ENCODE data around the gene CERKL. TPM values are rescaled to one million over a fixed set of nuclear protein-coding genes. Genes with fewer than 3 reads are reported as not detected.

CERKL gene
- total and polyA plus RNA-seq, 9 of the 15 experiments (the other 6 are each of a cell fraction or from before 2014, with no cell fraction given): 0.04 to 0.08 TPM; not detected in 7

DNA sequence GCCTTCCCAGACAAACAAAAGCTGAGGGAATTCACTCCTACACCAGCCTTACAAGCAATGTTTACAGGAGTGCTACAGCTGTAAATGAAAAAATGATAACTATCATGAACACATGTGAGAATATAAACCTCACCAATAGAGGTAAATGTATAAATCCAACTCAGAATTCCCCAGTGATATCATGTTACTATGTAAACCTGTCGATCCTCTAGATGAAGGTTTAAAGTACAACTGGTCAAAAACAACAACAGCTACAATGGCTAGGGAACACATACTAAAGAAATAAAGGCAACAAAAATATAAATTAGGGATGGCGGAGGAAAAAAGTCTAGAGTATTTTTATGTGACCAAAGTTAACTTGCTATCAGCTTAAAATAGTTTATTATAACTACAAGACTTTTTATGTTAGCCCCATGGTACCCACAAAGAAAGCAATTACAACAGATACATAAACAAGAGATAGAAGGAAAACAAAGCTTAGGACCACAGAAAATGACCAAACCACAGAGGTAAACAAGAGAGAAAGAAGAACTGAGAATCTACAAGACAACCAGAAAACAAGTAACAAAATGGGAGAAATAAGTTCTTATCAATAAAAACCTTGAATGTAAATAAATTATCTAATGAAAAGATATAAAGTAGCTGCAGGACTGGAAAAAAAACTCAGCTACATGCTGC lies 8.3 kb downstream of the CERKL start:
- in situ Hi-C loops (cut with MboI) (no loop called here), intact Hi-C loops (cut with micrococcal nuclease) (no loop called here)
- ChIA-PET POLR2A (no interaction called here), CTCF (ENCODE audit: low intra/inter-chr PET ratio) (no interaction called here)
- Histone ChIP-seq H3K9ac (ENCODE audit: insufficient read depth in 1 of 2, low read depth in 2 of 2, low read length in 2 of 2) (no peak overlapping the region), H3K4me1 (replicated peaks in 1 of 2; ENCODE audit: control insufficient read depth in 2 of 2, insufficient read depth in 2 of 2, low read length in 2 of 2) (no peaks in the 10 kb centered on the region), H3K4me3 (no peak overlapping the region), H4K20me1 (replicated peaks; ENCODE audit: control insufficient read depth, insufficient read depth, low read length) (no peaks in the 10 kb centered on the region), H3K27ac (ENCODE audit: extremely low read depth, low read depth, low read length) (no peak overlapping the region), H3K9me3 (replicated peaks; ENCODE audit: control insufficient read depth, insufficient read depth, low read depth, low read length) (no peaks in the 10 kb centered on the region), H3K36me3 (ENCODE audit: control insufficient read depth, insufficient read depth, low read length) (no peaks in the 10 kb centered on the region), H3K27me3 (ENCODE audit: control insufficient read depth in 2 of 2, insufficient read depth in 2 of 2, low read length in 2 of 2) (no peaks in the 10 kb centered on the region), H3K9me1 (ENCODE audit: control insufficient read depth, insufficient read depth, low read length) (no peaks in the 10 kb centered on the region), H3K79me2 (ENCODE audit: control insufficient read depth, insufficient read depth, low read length) (no peaks in the 10 kb centered on the region), H2AFZ (ENCODE audit: low read depth, low read length) (no peak overlapping the region), H3K4me2 (ENCODE audit: insufficient read depth, low read length) (no peak overlapping the region)
- WGBS (ENCODE audit: insufficient coverage, low coverage, missing lambda C conversion rate): 4% methylated on average over 2 of the region's 2 CpGs
- DNase-seq (ENCODE audit: extremely low read depth in 1 of 4, low spot score in 3 of 4): no peak
- no peak for ATAC-seq
- BruUV-seq (replicated peaks): no TSS peak
- FAIRE-seq: no peak
- TF ChIP-seq UBTF (IDR thresholded peaks at IDR 0.05; ENCODE audit: borderline replicate concordance in 1 of 2, low read depth in 2 of 2, low read length in 2 of 2): no peak
- no peak for TF ChIP-seq ZNF175 (CRISPR knock-in tag; IDR thresholded peaks at IDR 0.05; ENCODE audit: low read depth)
- no peak for TF ChIP-seq RBM17 (IDR thresholded peaks at IDR 0.05; ENCODE audit: borderline replicate concordance, low read depth, low read length)
- TF ChIP-seq, protein P1, sequence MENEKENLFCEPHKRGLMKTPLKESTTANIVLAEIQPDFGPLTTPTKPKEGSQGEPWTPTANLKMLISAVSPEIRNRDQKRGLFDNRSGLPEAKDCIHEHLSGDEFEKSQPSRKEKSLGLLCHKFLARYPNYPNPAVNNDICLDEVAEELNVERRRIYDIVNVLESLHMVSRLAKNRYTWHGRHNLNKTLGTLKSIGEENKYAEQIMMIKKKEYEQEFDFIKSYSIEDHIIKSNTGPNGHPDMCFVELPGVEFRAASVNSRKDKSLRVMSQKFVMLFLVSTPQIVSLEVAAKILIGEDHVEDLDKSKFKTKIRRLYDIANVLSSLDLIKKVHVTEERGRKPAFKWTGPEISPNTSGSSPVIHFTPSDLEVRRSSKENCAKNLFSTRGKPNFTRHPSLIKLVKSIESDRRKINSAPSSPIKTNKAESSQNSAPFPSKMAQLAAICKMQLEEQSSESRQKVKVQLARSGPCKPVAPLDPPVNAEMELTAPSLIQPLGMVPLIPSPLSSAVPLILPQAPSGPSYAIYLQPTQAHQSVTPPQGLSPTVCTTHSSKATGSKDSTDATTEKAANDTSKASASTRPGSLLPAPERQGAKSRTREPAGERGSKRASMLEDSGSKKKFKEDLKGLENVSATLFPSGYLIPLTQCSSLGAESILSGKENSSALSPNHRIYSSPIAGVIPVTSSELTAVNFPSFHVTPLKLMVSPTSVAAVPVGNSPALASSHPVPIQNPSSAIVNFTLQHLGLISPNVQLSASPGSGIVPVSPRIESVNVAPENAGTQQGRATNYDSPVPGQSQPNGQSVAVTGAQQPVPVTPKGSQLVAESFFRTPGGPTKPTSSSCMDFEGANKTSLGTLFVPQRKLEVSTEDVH (IDR thresholded peaks at IDR 0.05; ENCODE audit: low read depth, partially characterized antibody): no peak
- TF ChIP-seq HCFC1 (IDR thresholded peaks at IDR 0.05; ENCODE audit: low read depth, low read length): no peak
- no peak for TF ChIP-seq OTX1 (CRISPR knock-in tag; IDR thresholded peaks at IDR 0.05)
- TF ChIP-seq TGIF2 (CRISPR knock-in tag; IDR thresholded peaks at IDR 0.05): no peak
- no peak for TF ChIP-seq TCFL5 (CRISPR knock-in tag; conservative IDR thresholded peaks at IDR 0.05)
- TF ChIP-seq CBFB (CRISPR knock-in tag; IDR thresholded peaks at IDR 0.05): no peak
- TF ChIP-seq ZNF644 (tag; IDR thresholded peaks at IDR 0.05; ENCODE audit: low read depth): no peak
- no peak for TF ChIP-seq BRD9 (IDR thresholded peaks at IDR 0.05; ENCODE audit: low read depth, partially characterized antibody)
- no peak for TF ChIP-seq GMEB1 (CRISPR knock-in tag; IDR thresholded peaks at IDR 0.05)
- TF ChIP-seq NR2C2 (CRISPR knock-in tag; IDR thresholded peaks at IDR 0.05): no peak
- TF ChIP-seq NR2C2 (tag; IDR thresholded peaks at IDR 0.05): no peak
- no peak for TF ChIP-seq MCM5 (IDR thresholded peaks at IDR 0.05; ENCODE audit: low read depth)
- no peak for TF ChIP-seq NFRKB (IDR thresholded peaks at IDR 0.05; ENCODE audit: low read depth)
- no peak for TF ChIP-seq RFX7 (CRISPR knock-in tag; IDR thresholded peaks at IDR 0.05)
- TF ChIP-seq SP1 (CRISPR knock-in tag; IDR thresholded peaks at IDR 0.05): no peak

Data from K562 (cell line).